ENCODE results near the gene KCNAB2.

Gene KCNAB2

GRCh38 chr1:6111991-6112689 is 66.5 kb downstream of the KCNAB2 start:
- DNase-seq (ENCODE audit: extremely low spot score) = no peak
- ChIA-PET POLR2A (no interaction called here), CTCF (interaction anchor here (0.8 kb wide), 1 partner anchor 133 kb away, joined by 3 read pairs; no protein-coding TSS in a partner anchor)
- TF ChIP-seq, protein P1, sequence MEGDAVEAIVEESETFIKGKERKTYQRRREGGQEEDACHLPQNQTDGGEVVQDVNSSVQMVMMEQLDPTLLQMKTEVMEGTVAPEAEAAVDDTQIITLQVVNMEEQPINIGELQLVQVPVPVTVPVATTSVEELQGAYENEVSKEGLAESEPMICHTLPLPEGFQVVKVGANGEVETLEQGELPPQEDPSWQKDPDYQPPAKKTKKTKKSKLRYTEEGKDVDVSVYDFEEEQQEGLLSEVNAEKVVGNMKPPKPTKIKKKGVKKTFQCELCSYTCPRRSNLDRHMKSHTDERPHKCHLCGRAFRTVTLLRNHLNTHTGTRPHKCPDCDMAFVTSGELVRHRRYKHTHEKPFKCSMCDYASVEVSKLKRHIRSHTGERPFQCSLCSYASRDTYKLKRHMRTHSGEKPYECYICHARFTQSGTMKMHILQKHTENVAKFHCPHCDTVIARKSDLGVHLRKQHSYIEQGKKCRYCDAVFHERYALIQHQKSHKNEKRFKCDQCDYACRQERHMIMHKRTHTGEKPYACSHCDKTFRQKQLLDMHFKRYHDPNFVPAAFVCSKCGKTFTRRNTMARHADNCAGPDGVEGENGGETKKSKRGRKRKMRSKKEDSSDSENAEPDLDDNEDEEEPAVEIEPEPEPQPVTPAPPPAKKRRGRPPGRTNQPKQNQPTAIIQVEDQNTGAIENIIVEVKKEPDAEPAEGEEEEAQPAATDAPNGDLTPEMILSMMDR (IDR thresholded peaks at IDR 0.05; ENCODE audit: control extremely low read depth, extremely low read depth, low read depth, missing control alignments) = no peak

GRCh38 chr1:6112690-6113005 is 67.0 kb downstream of the KCNAB2 start:
- CTCF ChIA-PET = interaction anchor here (0.8 kb wide), 1 partner anchor 132 kb away, joined by 3 read pairs; no protein-coding TSS in a partner anchor
- POLR2A ChIA-PET = no interaction called here
- TF ChIP-seq, protein P1 (IDR thresholded peaks at IDR 0.05; ENCODE audit: control extremely low read depth, extremely low read depth, low read depth, missing control alignments) = no peak

DNA sequence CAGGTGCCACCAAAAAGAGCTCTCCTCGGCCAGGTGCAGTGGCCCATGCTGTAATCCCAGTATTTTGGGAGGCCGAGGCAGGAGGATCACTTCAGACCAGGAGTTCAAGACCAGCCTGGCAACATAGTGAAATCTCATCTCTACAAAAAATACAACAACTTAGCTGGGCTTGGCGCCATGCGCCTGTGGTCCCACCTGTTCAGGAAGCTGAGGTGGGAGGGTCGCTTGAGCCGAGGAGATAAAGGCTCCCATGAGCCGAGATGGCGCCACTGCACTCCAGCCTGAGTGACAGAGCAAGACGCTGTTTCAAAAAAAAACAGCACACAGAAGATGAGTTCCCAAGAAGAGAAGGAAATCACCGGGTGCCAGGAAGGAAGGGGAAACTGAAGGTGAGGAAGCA is 67.4 kb downstream of the KCNAB2 start:
- TF ChIP-seq, protein P1 (IDR thresholded peaks at IDR 0.05; ENCODE audit: control extremely low read depth, extremely low read depth, low read depth, missing control alignments) = no peak
- CTCF ChIA-PET = interaction anchor here (1.4 kb wide), 1 partner anchor 134 kb away, joined by 3 read pairs; no protein-coding TSS in a partner anchor
- POLR2A ChIA-PET = no interaction called here
- DNase-seq (ENCODE audit: extremely low spot score) = no peak

More at GRCh38 chr1:6112690-6113005, 67.0 kb downstream of the KCNAB2 start:
- DNase-seq (ENCODE audit: extremely low spot score) = no peak

GRCh38 chr1:6113745-6114144 is 68.1 kb downstream of the KCNAB2 start:
- no peak for DNase-seq (ENCODE audit: extremely low spot score)
- TF ChIP-seq, protein P1 (IDR thresholded peaks at IDR 0.05; ENCODE audit: control extremely low read depth, extremely low read depth, low read depth, missing control alignments) = no peak
- ChIA-PET CTCF (interaction anchor here (1.4 kb wide), 1 partner anchor 133 kb away, joined by 3 read pairs; no protein-coding TSS in a partner anchor), POLR2A (no interaction called here)

DNA sequence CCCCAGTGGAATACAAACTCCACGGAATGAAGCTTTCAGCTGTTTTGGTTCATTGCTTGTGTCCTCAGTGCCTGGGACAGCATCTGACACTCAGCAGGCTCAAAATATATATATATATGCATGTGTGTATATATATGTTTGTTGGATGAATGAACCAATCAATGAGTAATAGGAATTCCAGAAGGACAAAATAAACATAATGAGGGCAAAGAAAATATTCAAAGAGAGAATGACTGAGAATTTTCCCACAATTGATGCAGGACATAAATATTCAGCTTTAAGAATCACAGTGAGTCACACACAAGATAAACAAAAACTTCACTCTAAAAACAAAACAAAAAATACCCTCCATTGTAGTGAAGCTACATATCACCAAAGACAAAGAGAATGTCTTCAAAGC is 70.4 kb downstream of the KCNAB2 start:
- TF ChIP-seq, protein P1 (IDR thresholded peaks at IDR 0.05; ENCODE audit: control extremely low read depth, extremely low read depth, low read depth, missing control alignments) = no peak
- no peak for DNase-seq (ENCODE audit: extremely low spot score)
- ChIA-PET POLR2A (no interaction called here), CTCF (no interaction called here)

DNA sequence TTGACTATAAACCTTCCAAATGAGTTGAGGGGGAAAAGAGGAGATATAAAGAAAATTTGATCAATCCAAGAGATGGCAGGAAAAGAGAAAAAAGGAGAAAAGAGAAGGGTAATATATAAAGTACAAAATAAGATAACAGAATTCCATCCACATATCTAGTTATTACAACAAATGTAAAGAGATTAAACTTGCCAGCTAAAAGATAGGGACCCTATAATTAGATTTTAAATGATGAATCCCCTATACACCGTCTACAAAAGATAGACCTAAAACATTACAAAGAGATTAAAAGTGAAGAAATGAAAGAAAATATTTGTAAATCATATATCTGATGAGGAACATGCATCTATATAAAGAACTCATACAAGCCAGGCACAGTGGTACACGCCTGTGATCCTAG is 71.4 kb downstream of the KCNAB2 start:
- ChIA-PET POLR2A (no interaction called here), CTCF (no interaction called here)
- DNase-seq (ENCODE audit: extremely low spot score) = no peak
- TF ChIP-seq, protein P1 (IDR thresholded peaks at IDR 0.05; ENCODE audit: control extremely low read depth, extremely low read depth, low read depth, missing control alignments) = no peak
